ENCODE measurements around the gene PRKCI.

The PRKCI gene

DNA sequence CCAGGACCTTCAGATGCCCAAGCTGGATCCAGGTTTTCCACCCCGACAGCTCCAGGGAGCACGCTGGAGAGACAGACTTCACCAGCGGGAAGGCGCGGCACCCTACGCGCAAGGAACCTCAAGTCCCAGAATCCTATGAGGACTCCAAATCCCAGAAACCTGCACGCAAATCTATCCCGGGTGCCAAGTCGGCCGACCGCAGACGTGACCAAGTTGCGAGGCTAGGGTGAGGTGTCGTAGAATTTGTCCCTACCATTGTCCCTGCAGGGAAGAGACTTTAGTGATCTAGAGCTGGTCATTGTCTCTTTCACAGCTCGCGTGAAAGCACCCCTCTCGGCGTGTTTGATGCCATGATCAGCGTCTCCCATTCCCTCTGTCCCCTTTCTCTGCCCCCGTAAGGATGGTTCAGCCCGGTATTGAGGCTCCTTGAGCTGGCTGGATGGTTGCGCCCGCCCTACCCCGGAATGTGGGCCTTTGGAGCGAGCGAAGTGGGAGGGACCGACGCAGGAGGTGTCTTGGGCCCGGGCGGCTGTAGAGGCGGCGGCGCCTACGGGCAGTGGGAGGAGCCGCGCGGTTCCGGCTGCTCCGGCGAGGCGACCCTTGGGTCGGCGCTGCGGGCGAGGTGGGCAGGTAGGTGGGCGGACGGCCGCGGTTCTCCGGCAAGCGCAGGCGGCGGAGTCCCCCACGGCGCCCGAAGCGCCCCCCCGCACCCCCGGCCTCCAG is at the start of gene PRKCI:
Gene PRKCI (plus strand): TSS at position 501 of the 723 bp plus-strand sequence. CDS start 246 bp downstream, outside the sequence.
- TF ChIP-seq CTCF (IDR thresholded peaks at IDR 0.05; ENCODE audit: control insufficient read depth, extremely low read depth, insufficient read depth), result no peak
- peak; percentile 94 for DNase-seq (ENCODE audit: low read depth)
- H3K4me3 ChIP-seq (ENCODE audit: low read depth, low read length), result peak within 1 kb of the TSS; percentile 92

DNA sequence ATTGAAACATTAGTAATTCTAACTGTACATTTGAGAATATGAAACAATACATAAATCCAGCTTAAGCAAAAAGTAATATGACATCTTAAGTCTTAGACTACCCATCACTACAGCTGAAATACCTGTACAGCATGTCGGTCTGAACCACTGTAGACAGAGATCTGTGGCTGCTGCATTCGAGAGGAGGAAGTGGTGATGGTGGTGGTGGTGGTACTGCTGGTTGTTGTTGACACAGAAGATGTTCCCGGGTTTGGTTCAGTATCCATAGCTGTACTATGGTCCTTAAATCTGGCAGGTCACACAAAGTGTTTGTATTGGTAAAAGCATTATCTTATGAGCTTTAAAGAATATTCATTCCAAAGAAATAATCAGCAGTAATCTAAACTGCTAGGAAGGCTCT is 43.6 kb upstream of the PRKCI start:
- DNase-seq (ENCODE audit: low read depth), result no peak
- no peak for TF ChIP-seq CTCF (IDR thresholded peaks at IDR 0.05; ENCODE audit: control insufficient read depth, extremely low read depth, insufficient read depth)
- no peak overlapping the region for H3K4me3 ChIP-seq (ENCODE audit: low read depth, low read length)

GRCh38 chr3:170179432-170179831 is 42.8 kb upstream of the PRKCI start:
- H3K4me3 ChIP-seq (ENCODE audit: low read depth, low read length), result 0 out of 2 replicates have a peak overlapping the region, but pooled peaks have one; percentile 97
- no peak for TF ChIP-seq CTCF (IDR thresholded peaks at IDR 0.05; ENCODE audit: control insufficient read depth, extremely low read depth, insufficient read depth)
- DNase-seq (ENCODE audit: low read depth), result no peak

DNA sequence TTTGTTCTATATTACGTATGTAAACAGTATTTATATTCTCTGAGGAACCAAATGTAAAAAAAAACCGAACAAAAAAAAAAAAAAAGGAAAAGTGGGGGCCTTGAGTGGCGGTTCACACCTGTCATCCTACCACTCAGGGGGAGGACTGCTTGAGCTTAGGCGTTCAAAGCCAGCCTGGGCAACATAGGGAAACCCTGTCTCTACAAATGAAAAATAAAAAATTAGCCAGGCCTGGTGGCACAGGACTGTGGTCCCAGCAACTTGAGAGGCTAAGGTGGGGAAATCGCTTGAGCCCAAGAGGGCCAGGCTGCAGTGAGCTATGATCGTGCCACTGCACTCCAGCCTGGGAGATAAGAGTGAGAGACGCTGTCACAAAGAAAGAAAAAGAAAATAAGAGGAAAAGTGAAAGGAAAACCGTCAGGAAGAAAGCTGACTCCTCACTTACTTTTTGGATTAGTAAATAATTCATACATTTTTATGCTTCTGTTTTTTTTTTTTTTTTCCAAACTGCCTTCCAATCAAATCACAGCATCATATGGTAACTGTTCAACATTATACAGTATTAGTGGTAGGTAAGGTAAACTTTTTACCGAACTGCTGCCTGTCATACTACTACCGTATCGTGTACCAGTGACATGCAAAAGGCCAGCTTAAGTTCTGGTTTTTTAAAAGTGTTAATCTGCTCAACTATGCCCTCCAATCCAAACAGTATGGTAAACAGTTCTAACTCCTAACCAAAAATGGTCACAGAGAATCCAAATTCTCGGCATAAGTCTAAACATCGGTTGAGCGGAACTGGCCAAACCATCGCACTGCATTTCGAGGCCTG is 41.9 kb upstream of the PRKCI start:
- DNase-seq (ENCODE audit: low read depth), result no peak
- no peak for TF ChIP-seq CTCF (IDR thresholded peaks at IDR 0.05; ENCODE audit: control insufficient read depth, extremely low read depth, insufficient read depth)
- peak overlapping the region; percentile 97 for H3K4me3 ChIP-seq (ENCODE audit: low read depth, low read length)

GRCh38 chr3:170180908-170181885 is 41.0 kb upstream of the PRKCI start, which contains the start of gene PHC3:
TSS of gene PHC3 (minus strand) at chr3:170181733. CDS start at chr3:170181715, 18 bp downstream.
- TF ChIP-seq CTCF (IDR thresholded peaks at IDR 0.05; ENCODE audit: control insufficient read depth, extremely low read depth, insufficient read depth), result peak; percentile 26; the same call in 1 of the 2 replicates
- peak; percentile 49 for DNase-seq (ENCODE audit: low read depth)
- peak within 1 kb of the TSS; percentile 97 for H3K4me3 ChIP-seq (ENCODE audit: low read depth, low read length)

All from LNCaP clone FGC (cell line).